Esophagus (tissue), 2 donors: ENCODE results near the gene HM13. TPM values are rescaled to one million over a fixed set of nuclear protein-coding genes. Genes with fewer than 3 reads are reported as not detected.
A peak's percentile ranks its signal among the peaks of the same experiment; 100 is the strongest.
"Not testable (repeated sequence)": the region's sequence is repeated elsewhere in the genome, so short reads cannot be mapped to it uniquely, and the experiment has no call there.

Experiments
- H3K27ac ChIP-seq, 2 donors: one replicate each; pipeline ENCODE4 v1.5.1; 2013; ENCODE audit warnings: low read depth in 2 of 2, mild to moderate bottlenecking in 2 of 2, inconsistent platforms in 1 of 2, low read length in 1 of 2, moderate library complexity in 1 of 2
- H3K27me3 ChIP-seq, 2 donors: one replicate each; pipeline ENCODE4 v1.6.1; 2013; ENCODE audit warnings: low read length in 2 of 2, control low read depth in 1 of 2, mild to moderate bottlenecking in 1 of 2; ENCODE audit not compliant: insufficient read depth in 2 of 2, control insufficient read depth in 1 of 2
- H3K36me3 ChIP-seq, 2 donors: one replicate each; pipeline ENCODE4 v1.6.1; 2013; ENCODE audit warnings: low read length in 1 of 2; ENCODE audit not compliant: control insufficient read depth in 2 of 2, insufficient read depth in 2 of 2
- H3K4me1 ChIP-seq, 2 donors: one replicate each; pipeline ENCODE4 v1.6.1; 2013; ENCODE audit warnings: low read length in 1 of 2; ENCODE audit not compliant: control insufficient read depth in 2 of 2, insufficient read depth in 2 of 2
- H3K4me3 ChIP-seq, 2 donors: one replicate each; pipeline ENCODE4 v1.5.1; 2013; ENCODE audit warnings: low read length in 2 of 2, mild to moderate bottlenecking in 2 of 2, low read depth in 1 of 2, moderate library complexity in 1 of 2
- H3K9me3 ChIP-seq, 2 donors: one replicate each; pipeline ENCODE4 v1.6.1; 2013; ENCODE audit warnings: mild to moderate bottlenecking in 2 of 2, low read depth in 1 of 2, low read length in 1 of 2, moderate library complexity in 1 of 2; ENCODE audit not compliant: control insufficient read depth in 2 of 2, insufficient read depth in 1 of 2
- WGBS, 2 donors: extraction: QIAGEN DNeasy Blood & Tissue Kit; methylation state at CpG; one replicate each; pipeline ENCODE4 v1.1.7; 2013; 5-methylcytosine and 5-hydroxymethylcytosine counted together
- polyA plus RNA-seq, 2 donors: library from polyadenylated mRNA; stranded (reverse); fragments of 200-250 nt; gene quantifications; one replicate each; pipeline ENCODE4 v1.2.3, GENCODE V29; 2013
- donor health status: healthy with polysubstance abuse.
- donor health status: Bipolar disorder and iron deficiency.

Gene HM13
- polyA plus RNA-seq, 2 donors: 167 to 272 TPM

- no peaks in the 10 kb centered on the region for H3K36me3 ChIP-seq
- WGBS, 2 donors: 11% methylated on average over 40 to 43 of the region's 43 CpGs
- peak overlapping the region; percentile 79 to 89 for H3K27ac ChIP-seq
- peak overlapping the region; percentile 81 to 83 for H3K4me3 ChIP-seq
- peaks cover 0 to 6% of the 10 kb centered on the region in 2 donors for H3K4me1 ChIP-seq
- no peaks in the 10 kb centered on the region for H3K9me3 ChIP-seq
- H3K27me3 ChIP-seq: no peaks in the 10 kb centered on the region
These were observed 89.8 kb downstream of the HM13 start for GRCh38 chr20:31603822-31604566.

- no peaks in the 10 kb centered on the region for H3K36me3 ChIP-seq
- peak overlapping the region; percentile 81 to 83 for H3K4me3 ChIP-seq
- 2 to 3% methylated on average over 14 of the region's 14 CpGs for WGBS, 2 donors
- H3K4me1 ChIP-seq: peaks cover 0 to 6% of the 10 kb centered on the region in 2 donors
- H3K27me3 ChIP-seq: no peaks in the 10 kb centered on the region
- peak overlapping the region; percentile 79 to 89 for H3K27ac ChIP-seq
- H3K9me3 ChIP-seq: no peaks in the 10 kb centered on the region
These were observed 90.4 kb downstream of the HM13 start for GRCh38 chr20:31604567-31605030.

- Histone ChIP-seq H3K27ac (peak within 1 kb of the TSS; percentile 87 to 98), H3K4me3 (peak within 1 kb of the TSS; percentile 81 to 83), H3K36me3 (no peaks in the 10 kb centered on the region), H3K9me3 (no peaks in the 10 kb centered on the region), H3K27me3 (no peaks in the 10 kb centered on the region), H3K4me1 (peaks cover 0 to 6% of the 10 kb centered on the region in 2 donors)
- WGBS, 2 donors: 0% methylated on average over 74 of the region's 74 CpGs
These were observed 91.0 kb downstream of the HM13 start, which contains the start of gene ID1 for GRCh38 chr20:31605031-31605901. Gene ID1, plus strand, starts transcription at chr20:31605289. Its CDS starts 99 bp downstream, at chr20:31605388.

- H3K4me3 ChIP-seq: peak overlapping the region; percentile 81 to 83
- no peaks in the 10 kb centered on the region for H3K9me3 ChIP-seq
- WGBS, 2 donors: 6 to 8% methylated on average over 38 to 39 of the region's 39 CpGs
- peak overlapping the region; percentile 87 to 98 for H3K27ac ChIP-seq
- H3K4me1 ChIP-seq: peaks cover 0 to 6% of the 10 kb centered on the region in 2 donors
- H3K36me3 ChIP-seq: no peaks in the 10 kb centered on the region
- no peaks in the 10 kb centered on the region for H3K27me3 ChIP-seq
These were observed 91.9 kb downstream of the HM13 start for GRCh38 chr20:31605902-31606803.

- Histone ChIP-seq H3K4me3 (peak overlapping the region; percentile 81 to 83), H3K27me3 (no peaks in the 10 kb centered on the region), H3K9me3 (no peaks in the 10 kb centered on the region), H3K36me3 (no peaks in the 10 kb centered on the region), H3K4me1 (peaks cover 0 to 6% of the 10 kb centered on the region in 2 donors), H3K27ac (peak overlapping the region; percentile 87 to 98)
- 43% methylated on average over 8 of the region's 8 CpGs for whole genome bisulfite sequencing, 2 donors
These were observed 92.8 kb downstream of the HM13 start for GRCh38 chr20:31606804-31607639.

- WGBS, 2 donors: 58 to 59% methylated on average over 9 of the region's 9 CpGs
These were observed 93.5 kb downstream of the HM13 start for GRCh38 chr20:31607640-31608250.

GRCh38 chr20:31608251-31608945 lies 94.2 kb downstream of the HM13 start:
- H3K4me1 ChIP-seq: peaks cover 0 to 6% of the 10 kb centered on the region in 2 donors

More at GRCh38 chr20:31607640-31608250, 93.5 kb downstream of the HM13 start:
- peaks cover 0 to 6% of the 10 kb centered on the region in 2 donors for H3K4me1 ChIP-seq
- no peaks in the 10 kb centered on the region for H3K9me3 ChIP-seq
- no peaks in the 10 kb centered on the region for H3K36me3 ChIP-seq
- H3K27me3 ChIP-seq: no peaks in the 10 kb centered on the region
- H3K27ac ChIP-seq: peak overlapping the region; percentile 87 to 98
- H3K4me3 ChIP-seq: peak overlapping the region; percentile 81 to 83

GRCh38 chr20:31612271-31612640 lies 98.0 kb downstream of the HM13 start:
- H3K4me1 ChIP-seq, H3K36me3 ChIP-seq, H3K9me3 ChIP-seq, H3K4me3 ChIP-seq, H3K27me3 ChIP-seq: not testable (repeated sequence)
- H3K27ac ChIP-seq: peak overlapping the region; percentile 75 to 80
- 76 to 79% methylated on average over 12 of the region's 12 CpGs for WGBS, 2 donors

More at GRCh38 chr20:31608251-31608945, 94.2 kb downstream of the HM13 start:
- WGBS, 2 donors: 17 to 19% methylated on average over 40 to 45 of the region's 45 CpGs
- Histone ChIP-seq H3K4me3 (peak overlapping the region in 1 of 2 donors; percentile 81), H3K9me3 (no peaks in the 10 kb centered on the region), H3K27me3 (no peaks in the 10 kb centered on the region), H3K27ac (peak overlapping the region; percentile 87 to 98), H3K36me3 (no peaks in the 10 kb centered on the region)
